T-helper 1 cell treated with Interleukin-12 subunit alpha and Interleukin-12 subunit beta and Interleukin-4 antibody, amounts not matched to agents 30 ng/mL and 1 ng/mL, for 36 hours (primary cell): ENCODE measurements around the gene TPST1. TPM values are rescaled to one million over a fixed set of nuclear protein-coding genes. Genes with fewer than 3 reads are reported as not detected.

Experiments used
- intact Hi-C: fragments of 100-400 bp; cut with micrococcal nuclease; formaldehyde crosslinking; loops from one replicate; pipeline ENCODE4 v1.15.1; 2024
- total RNA-seq: library from RNA; stranded (reverse); gene quantifications from 2 replicates; pipeline ENCODE4 v1.2.3, GENCODE V29; 2022

Gene TPST1
- total RNA-seq, 1 donor from 2014 or later, result 0.42 TPM

- intact Hi-C loops, result no loop called here
Observed at GRCh38 chr7:66237906-66238772, 33.0 kb downstream of the TPST1 start.

- intact Hi-C loops, result no loop called here
Observed at GRCh38 chr7:66238773-66239466, 33.8 kb downstream of the TPST1 start.

GRCh38 chr7:66239467-66239856, 34.3 kb downstream of the TPST1 start:
- intact Hi-C loops, result no loop called here

GRCh38 chr7:66245008-66245407, 39.9 kb downstream of the TPST1 start:
- intact Hi-C loops, result loop anchor here (5.0 kb wide), 1 partner anchor 213 kb away; no protein-coding TSS in a partner anchor

GRCh38 chr7:66246554-66247171, 41.5 kb downstream of the TPST1 start:
- intact Hi-C loops, result loop anchor here (5.0 kb wide), 1 partner anchor 214 kb away; no protein-coding TSS in a partner anchor

- intact Hi-C loops, result loop anchor here (5.0 kb wide), 1 partner anchor 215 kb away; no protein-coding TSS in a partner anchor
Observed at GRCh38 chr7:66247380-66248078, 42.4 kb downstream of the TPST1 start.

GRCh38 chr7:66250711-66251110, 45.6 kb downstream of the TPST1 start:
- intact Hi-C loops, result no loop called here

GRCh38 chr7:66255534-66256100, 50.5 kb downstream of the TPST1 start:
- intact Hi-C loops, result no loop called here

GRCh38 chr7:66256281-66256680, 51.1 kb downstream of the TPST1 start:
- intact Hi-C loops, result no loop called here

GRCh38 chr7:66257481-66257880, 52.3 kb downstream of the TPST1 start:
- intact Hi-C loops, result no loop called here

- intact Hi-C loops, result no loop called here
Observed at GRCh38 chr7:66258409-66258808, 53.3 kb downstream of the TPST1 start.

- intact Hi-C loops, result no loop called here
Observed at GRCh38 chr7:66261941-66262340, 56.8 kb downstream of the TPST1 start.

GRCh38 chr7:66263936-66264335, 58.8 kb downstream of the TPST1 start:
- intact Hi-C loops, result no loop called here

- intact Hi-C loops, result no loop called here
Observed at GRCh38 chr7:66265566-66265965, 60.4 kb downstream of the TPST1 start.

- intact Hi-C loops, result no loop called here
Observed at GRCh38 chr7:66267249-66267648, 62.1 kb downstream of the TPST1 start.

GRCh38 chr7:66269978-66270377, 64.8 kb downstream of the TPST1 start:
- intact Hi-C loops, result no loop called here

GRCh38 chr7:66272321-66272720, 67.2 kb downstream of the TPST1 start:
- intact Hi-C loops, result no loop called here

- intact Hi-C loops, result no loop called here
Observed at GRCh38 chr7:66276363-66276762, 71.2 kb downstream of the TPST1 start.

- intact Hi-C loops, result no loop called here
Observed at GRCh38 chr7:66277492-66277891, 72.4 kb downstream of the TPST1 start.

- intact Hi-C loops, result no loop called here
Observed at GRCh38 chr7:66279912-66280311, 74.8 kb downstream of the TPST1 start.
